ENCODE measurements around the gene HPSE2.
A peak's percentile ranks its signal among the peaks of the same experiment; 100 is the strongest.

HPSE2 gene

GRCh38 chr10:98469001-98469931 is 766.4 kb downstream of the HPSE2 start:
- Histone ChIP-seq H3K4me3 (replicated peaks; ENCODE audit: low read depth, low read length) (no peak overlapping the region), H3K27me3 (replicated peaks; ENCODE audit: control insufficient read depth, insufficient read depth, low read length) (no peaks in the 10 kb centered on the region), H3K36me3 (ENCODE audit: control insufficient read depth, insufficient read depth, low read length) (no peaks in the 10 kb centered on the region)
- TF ChIP-seq, protein P1, sequence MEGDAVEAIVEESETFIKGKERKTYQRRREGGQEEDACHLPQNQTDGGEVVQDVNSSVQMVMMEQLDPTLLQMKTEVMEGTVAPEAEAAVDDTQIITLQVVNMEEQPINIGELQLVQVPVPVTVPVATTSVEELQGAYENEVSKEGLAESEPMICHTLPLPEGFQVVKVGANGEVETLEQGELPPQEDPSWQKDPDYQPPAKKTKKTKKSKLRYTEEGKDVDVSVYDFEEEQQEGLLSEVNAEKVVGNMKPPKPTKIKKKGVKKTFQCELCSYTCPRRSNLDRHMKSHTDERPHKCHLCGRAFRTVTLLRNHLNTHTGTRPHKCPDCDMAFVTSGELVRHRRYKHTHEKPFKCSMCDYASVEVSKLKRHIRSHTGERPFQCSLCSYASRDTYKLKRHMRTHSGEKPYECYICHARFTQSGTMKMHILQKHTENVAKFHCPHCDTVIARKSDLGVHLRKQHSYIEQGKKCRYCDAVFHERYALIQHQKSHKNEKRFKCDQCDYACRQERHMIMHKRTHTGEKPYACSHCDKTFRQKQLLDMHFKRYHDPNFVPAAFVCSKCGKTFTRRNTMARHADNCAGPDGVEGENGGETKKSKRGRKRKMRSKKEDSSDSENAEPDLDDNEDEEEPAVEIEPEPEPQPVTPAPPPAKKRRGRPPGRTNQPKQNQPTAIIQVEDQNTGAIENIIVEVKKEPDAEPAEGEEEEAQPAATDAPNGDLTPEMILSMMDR (IDR thresholded peaks at IDR 0.05; ENCODE audit: insufficient read depth, low read length, poor library complexity, severe bottlenecking): no peak
- no peak for DNase-seq (ENCODE audit: extremely low read depth, insufficient read length)

DNA sequence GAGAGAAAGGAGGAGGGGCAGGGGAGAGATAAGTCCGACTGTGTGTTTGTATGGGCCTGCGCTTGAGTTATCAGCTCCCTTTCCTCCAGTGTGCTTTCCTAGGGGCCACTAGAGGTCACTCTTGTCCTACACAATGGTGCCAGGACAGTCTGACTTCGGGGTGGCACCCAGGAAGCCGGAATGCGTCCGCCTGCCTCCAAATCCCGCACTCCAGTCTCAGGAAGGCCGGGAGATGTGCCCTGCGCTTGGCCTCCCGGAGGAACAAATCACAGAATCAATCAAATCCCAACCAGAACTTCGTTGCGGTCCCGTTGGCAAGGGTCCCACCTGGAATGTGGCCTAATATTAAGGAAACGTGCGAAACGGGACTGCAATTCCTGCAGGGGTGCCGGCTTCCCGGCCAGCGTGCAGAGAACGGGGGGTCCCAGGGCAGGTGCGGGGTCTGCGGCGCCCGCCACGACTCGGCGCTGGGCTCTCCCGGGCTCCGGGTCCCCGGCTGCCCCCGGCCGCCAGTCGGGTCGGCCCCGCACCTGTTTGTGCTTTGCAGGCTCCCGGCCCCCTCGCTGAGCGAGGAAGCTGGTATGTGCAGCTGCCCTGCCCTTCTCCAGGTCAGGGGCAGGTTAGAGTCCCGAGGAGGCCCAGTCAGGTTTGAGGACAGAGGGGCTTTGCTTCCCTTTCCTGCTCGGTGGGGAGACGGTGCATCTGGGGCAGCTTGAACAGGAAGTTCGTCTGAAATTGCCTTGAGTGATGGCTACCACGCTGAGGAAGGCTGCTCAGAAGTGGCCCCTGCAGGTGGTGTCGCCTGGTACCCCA is 767.9 kb downstream of the HPSE2 start:
- TF ChIP-seq, protein P1 (IDR thresholded peaks at IDR 0.05; ENCODE audit: insufficient read depth, low read length, poor library complexity, severe bottlenecking): peak; percentile 79
- Histone ChIP-seq H3K36me3 (ENCODE audit: control insufficient read depth, insufficient read depth, low read length) (no peaks in the 10 kb centered on the region), H3K27me3 (replicated peaks; ENCODE audit: control insufficient read depth, insufficient read depth, low read length) (no peaks in the 10 kb centered on the region), H3K4me3 (replicated peaks; ENCODE audit: low read depth, low read length) (peak overlapping the region; percentile 65)
- DNase-seq (ENCODE audit: extremely low read depth, insufficient read length): peak; percentile 63

DNA sequence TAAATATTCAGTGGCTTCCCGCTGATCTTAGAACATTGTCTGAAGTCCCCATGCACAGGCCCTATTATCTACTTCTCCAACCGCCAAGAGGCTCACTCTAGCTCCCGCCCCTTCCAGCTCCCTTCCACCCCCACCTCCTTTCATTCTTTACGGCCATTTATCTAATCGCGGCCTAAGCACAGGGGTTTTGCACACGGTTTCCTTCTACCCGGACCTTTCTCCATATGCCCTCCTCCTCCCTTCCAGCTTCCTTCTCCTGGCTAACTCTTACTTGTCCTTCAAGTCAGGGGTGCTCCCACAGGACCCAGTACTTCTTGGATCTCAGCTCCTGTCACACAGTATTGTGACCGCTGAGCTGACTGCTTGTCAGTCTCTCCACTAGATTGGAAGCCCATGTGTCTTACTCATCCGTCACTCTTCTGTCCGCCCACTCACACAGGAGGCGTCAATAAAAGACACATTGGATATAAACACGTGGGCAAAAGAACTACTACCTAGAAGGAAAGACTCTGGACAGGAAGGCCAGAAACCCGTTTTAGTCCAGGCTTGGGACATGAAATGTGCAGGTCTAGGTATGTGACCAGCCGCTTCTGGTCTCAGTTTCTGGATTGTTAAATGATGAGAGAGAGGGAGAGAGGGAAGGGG is 768.7 kb downstream of the HPSE2 start:
- Histone ChIP-seq H3K27me3 (replicated peaks; ENCODE audit: control insufficient read depth, insufficient read depth, low read length) (no peaks in the 10 kb centered on the region), H3K36me3 (ENCODE audit: control insufficient read depth, insufficient read depth, low read length) (no peaks in the 10 kb centered on the region), H3K4me3 (replicated peaks; ENCODE audit: low read depth, low read length) (no peak overlapping the region)
- TF ChIP-seq, protein P1 (IDR thresholded peaks at IDR 0.05; ENCODE audit: insufficient read depth, low read length, poor library complexity, severe bottlenecking): no peak
- DNase-seq (ENCODE audit: extremely low read depth, insufficient read length): no peak

DNA sequence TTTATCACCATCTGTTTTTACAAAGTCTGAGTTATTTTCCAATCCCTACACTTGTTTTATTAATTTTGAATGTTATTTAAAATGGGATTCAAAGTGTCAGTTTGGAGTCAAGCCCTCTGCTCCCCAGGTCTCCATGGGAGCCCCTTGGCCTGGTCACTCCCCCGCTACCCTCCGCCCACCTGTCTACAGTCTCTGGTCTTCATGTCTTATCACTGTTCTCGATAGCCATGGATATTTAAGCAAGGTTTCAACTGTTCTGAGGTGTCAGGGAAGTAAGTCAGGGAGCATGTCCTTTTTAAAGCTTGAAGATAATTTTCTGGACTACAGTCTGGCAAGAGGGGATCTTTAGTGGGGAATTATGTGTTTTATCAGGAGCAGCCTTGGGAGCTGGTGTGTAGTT is 769.8 kb downstream of the HPSE2 start:
- Histone ChIP-seq H3K27me3 (replicated peaks; ENCODE audit: control insufficient read depth, insufficient read depth, low read length) (no peaks in the 10 kb centered on the region), H3K36me3 (ENCODE audit: control insufficient read depth, insufficient read depth, low read length) (no peaks in the 10 kb centered on the region), H3K4me3 (replicated peaks; ENCODE audit: low read depth, low read length) (no peak overlapping the region)
- DNase-seq (ENCODE audit: extremely low read depth, insufficient read length): no peak
- TF ChIP-seq, protein P1 (IDR thresholded peaks at IDR 0.05; ENCODE audit: insufficient read depth, low read length, poor library complexity, severe bottlenecking): no peak

- no peak overlapping the region for H3K4me3 ChIP-seq (replicated peaks; ENCODE audit: low read depth, low read length)
- H3K36me3 ChIP-seq (ENCODE audit: control insufficient read depth, insufficient read depth, low read length): no peaks in the 10 kb centered on the region
- H3K27me3 ChIP-seq (replicated peaks; ENCODE audit: control insufficient read depth, insufficient read depth, low read length): no peaks in the 10 kb centered on the region
- TF ChIP-seq, protein P1 (IDR thresholded peaks at IDR 0.05; ENCODE audit: insufficient read depth, low read length, poor library complexity, severe bottlenecking): no peak
- DNase-seq (ENCODE audit: extremely low read depth, insufficient read length): no peak
These were observed 771.5 kb downstream of the HPSE2 start for GRCh38 chr10:98463976-98464754.

Data from GM06990 (cell line).